Epithelial cell of esophagus (primary cell): ENCODE results near the gene CFAP97D2.

Source experiments
- DNase-seq: peaks from one replicate; pipeline ENCODE4 v3.0.0; 2010; ENCODE audit warnings: low read depth
- H3K4me3 ChIP-seq: 2 replicates; pipeline ENCODE4 v1.5.1; 2011; ENCODE audit warnings: mild to moderate bottlenecking, low read length, control low read depth
- CTCF ChIP-seq: IDR thresholded peaks from 2 replicates; pipeline ENCODE4 v1.5.1; 2011; ENCODE audit warnings: low read depth, mild to moderate bottlenecking, low read length, control low read depth, inconsistent platforms; ENCODE audit not compliant: insufficient read depth; ENCODE audit errors: missing control alignments

CFAP97D2 gene

GRCh38 chr13:114224201-114224600 lies 45.1 kb downstream of the CFAP97D2 start:
- DNase-seq = no peak
- TF ChIP-seq CTCF = no peak
- H3K4me3 ChIP-seq = no peak overlapping the region

- no peak for DNase-seq
- H3K4me3 ChIP-seq = no peak overlapping the region
Observed at GRCh38 chr13:114225610-114226009, 46.6 kb downstream of the CFAP97D2 start.

GRCh38 chr13:114226088-114226487 lies 47.0 kb downstream of the CFAP97D2 start:
- TF ChIP-seq CTCF = no peak
- no peak overlapping the region for H3K4me3 ChIP-seq
- DNase-seq = no peak

More at GRCh38 chr13:114225610-114226009, 46.6 kb downstream of the CFAP97D2 start:
- TF ChIP-seq CTCF = no peak

- DNase-seq = peak; percentile 80
- H3K4me3 ChIP-seq = no peak overlapping the region
- peak; percentile 96 for TF ChIP-seq CTCF
Observed at GRCh38 chr13:114226699-114227323, 47.8 kb downstream of the CFAP97D2 start.

GRCh38 chr13:114227528-114227927 lies 48.5 kb downstream of the CFAP97D2 start:
- H3K4me3 ChIP-seq = no peak overlapping the region
- no peak for TF ChIP-seq CTCF
- DNase-seq = no peak

GRCh38 chr13:114228176-114228575 lies 49.1 kb downstream of the CFAP97D2 start:
- TF ChIP-seq CTCF = no peak
- H3K4me3 ChIP-seq = no peak overlapping the region
- DNase-seq = no peak

GRCh38 chr13:114229506-114229905 lies 50.4 kb downstream of the CFAP97D2 start:
- no peak for TF ChIP-seq CTCF
- no peak for DNase-seq

More at GRCh38 chr13:114229506-114229905, 50.4 kb downstream of the CFAP97D2 start:
- no peak overlapping the region for H3K4me3 ChIP-seq
